Adrenal gland (tissue), 5 donors: ENCODE data around the gene ROR2.

Experiments
- CTCF ChIP-seq, 6 experiments: fragments of 450-650 bp in 4 of 6; fragments of 200-600 bp in 2 of 6; sonication (generic) in 1 of 6; IDR thresholded peaks; 1 replicate in 5 of 6; 2 replicates in 1 of 6; pipeline versions ENCODE4 v1.5.1 to v1.8.0; 2016 to 2021; ENCODE audit warnings: antibody characterized with exemption in 6 of 6, mild to moderate bottlenecking in 2 of 6, moderate library complexity in 1 of 6
- POLR2A ChIP-seq, 2 donors: fragments of 450-650 bp; IDR thresholded peaks; one replicate each; pipeline ENCODE4 v1.6.1; 2017; ENCODE audit warnings: antibody characterized with exemption in 2 of 2, mild to moderate bottlenecking in 2 of 2, moderate library complexity in 1 of 2
- donor health status: DM: no; HTN: no; CAD: no.

DNA sequence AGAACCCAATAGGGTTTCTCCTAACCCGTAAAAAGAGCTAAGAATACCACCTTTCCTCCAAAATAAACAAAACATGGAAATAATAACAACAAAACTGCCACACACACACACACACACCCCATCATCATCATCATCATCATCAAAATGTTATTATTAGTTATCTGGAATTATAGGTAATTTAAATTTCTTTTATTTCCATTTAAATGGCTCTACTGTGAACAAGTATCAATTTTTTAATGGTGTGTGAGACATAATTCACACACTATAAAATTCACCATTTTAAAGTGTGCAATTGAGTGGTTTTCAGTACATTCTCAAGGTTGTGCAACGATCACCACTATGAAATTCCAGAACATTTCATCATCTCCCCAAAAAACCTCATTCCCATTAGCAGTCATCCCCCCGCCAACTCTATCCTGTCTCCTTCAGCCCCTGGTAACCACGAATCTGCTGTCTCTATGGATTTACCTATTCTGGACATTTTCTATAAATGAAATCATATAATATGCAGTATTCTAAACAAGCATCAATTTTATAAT, 172.7 kb downstream of the ROR2 start:
- TF ChIP-seq CTCF (IDR thresholded peaks at IDR 0.05) (no peak), POLR2A (IDR thresholded peaks at IDR 0.05) (no peak)
